Natural killer cell (primary cell): ENCODE data around the gene GTF3C4. TPM values are rescaled to one million over a fixed set of nuclear protein-coding genes. Genes with fewer than 3 reads are reported as not detected.

Experiments used
- ATAC-seq, 3 donors: fragments of 150-1000 bp in 2 of 3; fragments of 200-7000 bp in 1 of 3; cut with Tn5 transposase; 1 replicate in 1 of 3; 2 replicates in 2 of 3; pipeline ENCODE4 v1.10.0; 2021; ENCODE audit warnings: mild to moderate bottlenecking in 2 of 3, moderate library complexity in 2 of 3
- DNase-seq, 2 donors: peaks; one replicate each; pipeline versions ENCODE4 v3.0.0 to v3.0.0-alpha.2; 2013 to 2021; ENCODE audit warnings: mixed read lengths in 1 of 2
- H3K27ac ChIP-seq: one replicate; pipeline ENCODE4 v1.5.1; 2013; ENCODE audit warnings: mild to moderate bottlenecking, low read length
- H3K27me3 ChIP-seq: one replicate; pipeline ENCODE4 v1.6.1; 2013; ENCODE audit warnings: low read length; ENCODE audit not compliant: control insufficient read depth, insufficient read depth
- H3K36me3 ChIP-seq: one replicate; pipeline ENCODE4 v1.6.1; 2013; ENCODE audit warnings: low read length; ENCODE audit not compliant: control insufficient read depth, insufficient read depth
- H3K4me1 ChIP-seq: one replicate; pipeline ENCODE4 v1.6.1; 2013; ENCODE audit warnings: low read length; ENCODE audit not compliant: control insufficient read depth, insufficient read depth
- H3K4me3 ChIP-seq: one replicate; pipeline ENCODE4 v1.5.1; 2013; ENCODE audit warnings: low read length
- H3K9me3 ChIP-seq: one replicate; pipeline ENCODE4 v1.6.1; 2013; ENCODE audit warnings: low read length; ENCODE audit not compliant: control insufficient read depth, insufficient read depth
- H3K27ac Mint-ChIP-seq, 2 donors: one replicate each; pipeline ENCODE4 v1.8.0; 2022; ENCODE audit warnings: mild to moderate bottlenecking in 2 of 2, mixed read lengths in 2 of 2, moderate library complexity in 1 of 2
- H3K27me3 Mint-ChIP-seq, 2 donors: one replicate each; pipeline ENCODE4 v1.8.0; 2022; ENCODE audit warnings: low read depth in 2 of 2, mixed read lengths in 2 of 2
- H3K36me3 Mint-ChIP-seq: one replicate; pipeline ENCODE4 v1.8.0; 2022; ENCODE audit warnings: mixed read lengths
- H3K4me1 Mint-ChIP-seq, 2 donors: one replicate each; pipeline ENCODE4 v1.8.0; 2022; ENCODE audit warnings: mixed read lengths in 2 of 2
- H3K4me3 Mint-ChIP-seq: one replicate; pipeline ENCODE4 v1.8.0; 2022; ENCODE audit warnings: mild to moderate bottlenecking, moderate library complexity, mixed read lengths
- H3K9me3 Mint-ChIP-seq, 2 donors: one replicate each; pipeline ENCODE4 v1.8.0; 2022; ENCODE audit warnings: mixed read lengths in 2 of 2
- CTCF ChIP-seq: fragments of 200-600 bp; IDR thresholded peaks from one replicate; pipeline ENCODE4 v1.8.0; 2022; ENCODE audit warnings: antibody characterized with exemption
- WGBS: methylation state at CpG from one replicate; pipeline ENCODE4 v1.1.7; 2013; ENCODE audit warnings: missing lambda C conversion rate; ENCODE audit not compliant: insufficient coverage; 5-methylcytosine and 5-hydroxymethylcytosine counted together
- intact Hi-C: fragments of 100-400 bp; cut with micrococcal nuclease; formaldehyde crosslinking; loops from one replicate; pipeline ENCODE4 v1.14.2; 2022
- total RNA-seq, 4 donors: library from RNA; stranded (reverse); fragments of 120-200 nt in 1 of 4; gene quantifications; one replicate each; pipeline versions ENCODE4 v1.2.3 to v1.2.4, GENCODE V29; 2013 to 2022

GTF3C4 gene
- total RNA-seq, 3 donors from 2014 or later (not counting 1 experiment from before 2014, with no cell fraction given) = 11.0 to 12.7 (median 12.6) TPM

DNA sequence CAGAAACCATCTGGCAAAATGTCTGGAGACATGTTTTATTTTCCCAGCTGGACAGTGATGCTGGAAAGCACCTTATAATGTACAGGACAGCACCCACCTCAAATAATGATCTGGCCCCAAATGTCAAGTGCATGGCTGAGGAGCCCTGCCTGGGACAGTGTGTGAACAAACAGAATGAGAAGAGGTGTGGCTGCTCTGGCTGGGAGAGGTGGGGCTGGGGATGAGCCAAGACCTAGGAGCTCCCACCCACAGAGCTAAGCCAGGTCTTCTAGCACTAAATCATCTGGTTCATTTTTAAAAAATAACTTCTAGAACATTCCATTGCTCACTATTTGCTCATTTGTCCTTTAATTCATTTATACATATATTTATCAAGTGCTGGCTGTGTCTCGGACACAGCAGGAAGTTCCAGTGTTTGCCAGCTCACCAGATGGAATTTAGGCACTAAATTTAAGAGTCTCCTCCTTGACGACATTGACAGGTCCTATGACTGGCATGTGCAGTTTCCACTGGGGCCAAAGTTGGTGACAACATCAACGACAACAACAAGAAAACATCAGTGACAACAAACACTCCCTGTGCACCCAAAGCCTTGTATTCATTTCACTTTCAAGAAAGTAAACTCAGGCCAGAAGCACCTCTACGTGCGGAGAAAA is 59.1 kb downstream of the GTF3C4 start:
- H3K27ac ChIP-seq = no peak overlapping the region
- no peaks in the 10 kb centered on the region for H3K9me3 ChIP-seq
- ATAC-seq (no peak), DNase-seq (no peak)
- intact Hi-C loops = no loop called here
- Mint-ChIP-seq H3K9me3 (no peaks in the 10 kb centered on the region), H3K4me3 (no peak overlapping the region), H3K36me3 (no peaks in the 10 kb centered on the region), H3K27me3 (peaks cover 8 to 25% of the 10 kb centered on the region in 2 donors), H3K4me1 (no peaks in the 10 kb centered on the region), H3K27ac (no peak overlapping the region)
- H3K4me3 ChIP-seq = no peak overlapping the region
- 80% methylated on average over 5 of the region's 5 CpGs for WGBS
- no peaks in the 10 kb centered on the region for H3K4me1 ChIP-seq
- TF ChIP-seq CTCF = no peak
- no peaks in the 10 kb centered on the region for H3K27me3 ChIP-seq
- no peaks in the 10 kb centered on the region for H3K36me3 ChIP-seq

- no peaks in the 10 kb centered on the region for H3K4me1 Mint-ChIP-seq
- Histone ChIP-seq H3K4me3 (no peak overlapping the region), H3K4me1 (no peaks in the 10 kb centered on the region), H3K27ac (no peak overlapping the region), H3K27me3 (no peaks in the 10 kb centered on the region), H3K36me3 (no peaks in the 10 kb centered on the region), H3K9me3 (no peaks in the 10 kb centered on the region)
- DNase-seq (no peak), ATAC-seq (no peak)
- intact Hi-C loops = no loop called here
- WGBS = 86% methylated on average over 16 of the region's 16 CpGs
- TF ChIP-seq CTCF = no peak
- no peaks in the 10 kb centered on the region for H3K36me3 Mint-ChIP-seq
- no peak overlapping the region for H3K4me3 Mint-ChIP-seq
- H3K27me3 Mint-ChIP-seq = peaks cover 8 to 25% of the 10 kb centered on the region in 2 donors
- no peaks in the 10 kb centered on the region for H3K9me3 Mint-ChIP-seq
- no peak overlapping the region for H3K27ac Mint-ChIP-seq
Measured at GRCh38 chr9:132730054-132731033, 60.1 kb downstream of the GTF3C4 start.

DNA sequence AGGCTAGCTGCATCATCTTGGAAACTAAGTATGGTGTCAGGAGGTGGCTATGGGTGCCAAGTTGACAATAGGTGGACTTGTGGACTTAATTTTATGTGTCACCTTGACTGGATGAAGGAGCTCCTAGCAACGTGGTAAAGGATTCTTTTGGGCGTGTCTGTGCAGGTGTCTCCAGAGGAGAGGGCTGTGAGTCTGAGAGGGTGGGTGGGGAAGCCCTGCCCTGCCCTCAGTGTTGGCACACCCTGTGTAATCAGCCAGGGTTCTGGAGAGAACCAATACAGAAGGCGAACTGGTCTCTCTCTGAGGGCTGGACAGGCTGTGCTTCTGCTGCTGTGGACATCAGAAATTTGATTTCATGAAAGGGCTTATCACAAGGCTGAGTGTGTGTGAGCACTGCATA is 61.0 kb downstream of the GTF3C4 start:
- no peaks in the 10 kb centered on the region for H3K4me1 ChIP-seq
- 79% methylated on average over 3 of the region's 3 CpGs for WGBS
- no peaks in the 10 kb centered on the region for H3K9me3 ChIP-seq
- H3K36me3 ChIP-seq = no peaks in the 10 kb centered on the region
- Mint-ChIP-seq H3K27ac (no peak overlapping the region), H3K36me3 (no peaks in the 10 kb centered on the region), H3K4me3 (no peak overlapping the region), H3K9me3 (no peaks in the 10 kb centered on the region), H3K4me1 (no peaks in the 10 kb centered on the region), H3K27me3 (peaks cover 8 to 25% of the 10 kb centered on the region in 2 donors)
- TF ChIP-seq CTCF = no peak
- H3K27me3 ChIP-seq = no peaks in the 10 kb centered on the region
- no peak overlapping the region for H3K4me3 ChIP-seq
- intact Hi-C loops = no loop called here
- no peak overlapping the region for H3K27ac ChIP-seq
- DNase-seq (no peak), ATAC-seq (no peak)
